Endometrium (tissue), 2 donors: ENCODE results near the gene KDM1B.

Experiments
- FAIRE-seq: peaks from 2 replicates; lab custom pipeline; 2012; peaks lifted over from hg19 to GRCh38; lab: Jason Lieb, UNC
- donor health status: control.
- donor health status: control.

KDM1B gene

DNA sequence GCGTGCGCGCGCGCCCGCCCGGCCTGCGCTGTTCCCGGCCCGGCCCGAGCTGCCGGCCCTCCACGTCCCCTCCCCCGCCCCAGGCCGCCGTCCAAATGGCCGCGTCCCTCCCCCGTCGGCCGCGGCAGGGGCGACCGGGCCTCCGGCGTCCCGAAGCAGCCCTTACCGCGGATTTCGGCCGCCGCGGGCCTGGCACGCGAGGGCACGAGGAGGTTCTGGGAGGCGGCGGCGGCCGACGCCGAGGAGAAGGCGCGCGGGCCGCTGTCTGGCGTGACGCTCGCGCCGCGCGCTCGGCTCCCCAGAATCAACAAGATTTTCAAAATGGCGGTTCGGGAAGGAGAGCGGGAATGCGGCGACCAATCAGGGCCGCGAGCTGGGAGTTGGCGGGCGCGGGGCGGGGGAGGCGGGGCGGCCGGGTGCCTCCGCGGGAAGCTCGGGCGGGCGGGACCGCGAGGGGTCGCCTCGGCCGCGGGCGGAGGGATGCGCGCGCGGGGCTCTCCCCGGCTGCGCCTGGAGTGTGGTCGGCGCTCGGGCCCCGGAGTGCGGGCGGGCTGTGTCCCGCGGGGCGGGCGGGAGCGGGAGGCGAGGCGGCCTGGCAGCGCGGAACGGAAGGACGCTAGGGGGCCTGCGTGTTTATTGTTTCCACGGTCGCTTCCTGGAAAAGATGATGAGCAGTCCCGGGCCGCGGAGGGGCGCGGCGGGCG is 109.1 kb downstream of the KDM1B start, which contains the start of gene DEK:
Gene DEK (minus strand): TSS at position 312 of the 704 bp plus-strand sequence. CDS start 543 bp downstream, outside the sequence.
- no peak for FAIRE-seq

DNA sequence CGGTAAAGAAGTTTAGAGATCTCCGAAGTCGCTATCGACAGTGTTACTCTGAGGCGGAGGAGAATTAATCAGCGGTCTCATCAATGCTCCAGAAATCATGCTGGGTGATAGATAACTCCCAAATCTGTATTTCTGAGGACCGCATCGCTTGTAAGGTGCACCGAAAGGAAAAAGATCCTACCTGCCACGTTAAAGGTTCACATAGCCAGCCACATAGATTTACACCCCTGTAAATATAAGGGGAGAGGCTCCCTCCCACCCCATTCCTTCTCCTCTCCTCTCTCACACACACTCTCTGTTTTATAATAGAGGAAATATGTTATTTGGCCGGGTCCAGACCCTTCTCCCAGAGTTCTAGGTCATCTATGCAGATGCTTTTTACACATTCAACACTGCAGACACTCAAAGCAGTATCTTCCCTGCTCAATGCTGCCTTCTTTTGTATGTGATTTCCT is 109.7 kb downstream of the KDM1B start:
- no peak for FAIRE-seq

DNA sequence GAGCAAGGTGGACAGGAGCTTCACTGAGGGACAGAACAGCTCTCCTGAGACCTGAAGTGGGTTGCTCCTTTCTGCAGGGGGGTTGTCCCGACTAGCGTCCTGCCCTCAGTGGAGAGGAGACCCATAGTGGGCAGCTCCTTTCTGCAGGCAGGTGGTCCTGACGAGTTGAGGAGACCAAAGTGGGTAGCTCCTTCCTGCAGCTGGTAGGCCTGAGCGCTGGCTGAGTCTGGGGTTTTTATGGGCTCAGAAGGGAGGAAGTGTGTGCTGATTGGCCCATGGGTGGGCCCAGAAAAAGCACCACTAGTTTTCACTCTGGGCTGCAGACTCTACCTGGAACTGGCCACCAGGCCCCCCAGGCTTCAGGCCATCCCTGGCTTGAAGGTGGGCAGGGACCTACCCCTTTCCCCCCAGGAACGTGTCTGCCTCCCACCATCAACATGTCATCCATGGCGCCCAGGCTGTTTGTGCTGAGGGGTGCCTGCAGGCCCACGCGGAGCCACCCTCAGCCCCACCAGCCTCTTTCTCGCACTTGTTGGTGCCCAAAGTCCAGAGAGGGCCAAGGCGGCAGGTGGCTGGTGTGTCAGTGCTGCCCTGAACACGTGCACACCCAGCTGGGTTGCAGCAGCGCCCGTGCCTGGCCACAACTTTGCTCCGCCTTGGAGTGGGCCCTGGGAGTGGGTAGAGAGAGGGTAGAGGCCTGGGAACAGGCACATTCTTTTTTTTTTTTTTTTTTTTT is 110.7 kb downstream of the KDM1B start:
- no peak for FAIRE-seq

- no peak for FAIRE-seq
Observed at GRCh38 chr6:18266523-18266912, 111.3 kb downstream of the KDM1B start.

- no peak for FAIRE-seq
Observed at GRCh38 chr6:18268066-18268465, 112.8 kb downstream of the KDM1B start.

DNA sequence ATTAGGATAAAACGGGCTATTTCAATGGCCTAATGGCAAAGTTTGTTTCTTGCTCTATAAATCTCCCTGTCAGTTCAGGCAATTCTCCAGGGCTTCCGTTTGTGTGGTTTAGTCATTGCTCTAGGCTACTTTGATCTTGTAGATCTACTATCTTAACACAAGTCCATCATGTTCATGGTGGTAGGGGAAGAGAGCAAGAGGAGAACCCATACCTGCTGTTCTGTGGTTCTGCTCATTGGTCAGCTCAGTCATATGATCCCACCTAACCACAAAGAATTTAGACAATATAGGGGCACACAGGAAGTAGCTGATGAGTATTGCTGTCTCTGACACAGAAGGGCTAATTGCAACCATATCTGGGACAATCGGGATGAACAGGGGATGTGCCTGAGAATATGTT is 114.0 kb downstream of the KDM1B start:
- no peak for FAIRE-seq

- FAIRE-seq = no peak
Observed at GRCh38 chr6:18269717-18270116, 114.5 kb downstream of the KDM1B start.

DNA sequence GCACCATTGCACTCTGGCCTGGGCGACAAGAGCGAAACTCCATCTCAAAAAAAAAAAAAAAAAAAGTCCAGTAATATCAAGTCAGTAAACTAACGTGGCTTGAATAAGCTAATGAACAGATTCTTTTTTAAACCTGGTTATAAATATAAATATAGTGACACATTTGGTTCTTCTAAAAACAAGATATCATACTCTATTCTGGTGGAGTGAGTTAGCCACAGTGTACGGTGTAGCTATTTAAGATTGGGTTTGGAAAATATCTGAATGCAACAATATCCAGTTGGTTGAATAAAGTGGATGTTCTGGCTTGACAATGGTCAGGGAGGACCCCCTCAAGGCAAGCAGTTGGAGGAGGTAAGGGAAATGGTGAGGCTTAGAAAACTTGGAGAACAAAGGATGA is 115.0 kb downstream of the KDM1B start:
- no peak for FAIRE-seq
